Mesenchymal stem cell (in vitro differentiated cells and primary cell): ENCODE measurements around the gene TXNDC15.

Source experiments
- DNase-seq: peaks from one replicate; pipeline ENCODE4 v3.0.0-alpha.2; 2013
- H2AFZ ChIP-seq: one replicate; pipeline ENCODE4 v1.6.1; 2013; ENCODE audit warnings: low read depth, mild to moderate bottlenecking, control low read depth, inconsistent platforms, low read length, moderate library complexity
- H2AK5ac ChIP-seq: 2 replicates; pipeline ENCODE4 v1.6.1; 2013; ENCODE audit warnings: low read length, moderate library complexity, mild to moderate bottlenecking, inconsistent platforms; ENCODE audit not compliant: severe bottlenecking
- H2BK120ac ChIP-seq: one replicate; pipeline ENCODE4 v1.6.1; 2013; ENCODE audit warnings: low read depth, mild to moderate bottlenecking, inconsistent platforms, low read length, moderate library complexity
- H2BK12ac ChIP-seq, 2 experiments: one replicate each; pipeline ENCODE4 v1.6.1; 2013; ENCODE audit warnings: inconsistent platforms in 2 of 2, low read length in 2 of 2, mild to moderate bottlenecking in 2 of 2, moderate library complexity in 2 of 2, control low read depth in 1 of 2
- H2BK15ac ChIP-seq: one replicate; pipeline ENCODE4 v1.6.1; 2013; ENCODE audit warnings: mild to moderate bottlenecking, low read depth, inconsistent platforms; ENCODE audit not compliant: poor library complexity, severe bottlenecking
- H2BK5ac ChIP-seq: 2 replicates; pipeline ENCODE4 v1.6.1; 2013; ENCODE audit warnings: low read depth, mild to moderate bottlenecking, low read length, control low read depth, inconsistent platforms; ENCODE audit not compliant: poor library complexity, severe bottlenecking
- H3K14ac ChIP-seq, 2 experiments: one replicate each; pipeline ENCODE4 v1.6.1; 2013; ENCODE audit warnings: inconsistent platforms in 2 of 2, low read length in 2 of 2, control low read depth in 1 of 2, mild to moderate bottlenecking in 1 of 2, moderate library complexity in 1 of 2
- H3K18ac ChIP-seq, 2 experiments: one replicate each; pipeline ENCODE4 v1.6.1; 2013; ENCODE audit warnings: inconsistent platforms in 2 of 2, low read length in 2 of 2, control low read depth in 1 of 2, low read depth in 1 of 2, mild to moderate bottlenecking in 1 of 2
- H3K23ac ChIP-seq, 2 experiments: one replicate each; pipeline ENCODE4 v1.6.1; 2013; ENCODE audit warnings: inconsistent platforms in 2 of 2, low read length in 2 of 2, mild to moderate bottlenecking in 2 of 2, moderate library complexity in 2 of 2, control low read depth in 1 of 2
- H3K27ac ChIP-seq: 2 replicates; pipeline ENCODE4 v1.5.1; 2013; ENCODE audit warnings: mild to moderate bottlenecking, moderate library complexity, low read length, control low read depth, inconsistent platforms; ENCODE audit not compliant: poor library complexity, severe bottlenecking
- H3K27me3 ChIP-seq, 2 experiments: 2 replicates each; pipeline versions ENCODE4 v1.6.1 to v1.7.0; 2013; ENCODE audit warnings: low read length in 2 of 2, mild to moderate bottlenecking in 2 of 2, moderate library complexity in 2 of 2, control low read depth in 1 of 2, inconsistent platforms in 1 of 2; ENCODE audit not compliant: control insufficient read depth in 1 of 2, insufficient read depth in 1 of 2
- H3K36me3 ChIP-seq, 2 experiments: 2 replicates each; pipeline versions ENCODE4 v1.6.1 to v1.7.0; 2013; ENCODE audit warnings: low read length in 2 of 2, control low read depth in 1 of 2, inconsistent platforms in 1 of 2, low read depth in 1 of 2, mild to moderate bottlenecking in 1 of 2; ENCODE audit not compliant: insufficient read depth in 2 of 2, control insufficient read depth in 1 of 2
- H3K4ac ChIP-seq, 2 experiments: one replicate each; pipeline ENCODE4 v1.6.1; 2013; ENCODE audit warnings: inconsistent platforms in 2 of 2, low read length in 2 of 2, mild to moderate bottlenecking in 2 of 2, moderate library complexity in 2 of 2, control low read depth in 1 of 2, low read depth in 1 of 2
- H3K4me1 ChIP-seq: 2 replicates; pipeline ENCODE4 v1.6.1; 2013; ENCODE audit warnings: low read depth, low read length, control low read depth; ENCODE audit not compliant: control insufficient read depth, insufficient read depth
- H3K4me2 ChIP-seq: 2 replicates; pipeline ENCODE4 v1.6.1; 2013; ENCODE audit warnings: low read length, mild to moderate bottlenecking, inconsistent platforms; ENCODE audit not compliant: poor library complexity, severe bottlenecking
- H3K4me3 ChIP-seq, 2 experiments: 2 replicates each; pipeline versions ENCODE4 v1.5.1 to v1.7.0; 2013; ENCODE audit warnings: low read length in 2 of 2, mild to moderate bottlenecking in 2 of 2, control low read depth in 1 of 2, low read depth in 1 of 2; ENCODE audit not compliant: insufficient read depth in 1 of 2
- H3K79me1 ChIP-seq: replicated peaks from 2 replicates; pipeline ENCODE4 v1.6.1; 2013; ENCODE audit warnings: mild to moderate bottlenecking, control low read depth, low read length, inconsistent platforms; ENCODE audit not compliant: poor library complexity, severe bottlenecking
- H3K9ac ChIP-seq: 2 replicates; pipeline ENCODE4 v1.7.0; 2013; ENCODE audit warnings: mild to moderate bottlenecking, low read length, moderate library complexity
- H3K9me3 ChIP-seq: 2 replicates; pipeline ENCODE4 v1.7.0; 2013; ENCODE audit warnings: mild to moderate bottlenecking, low read length; ENCODE audit not compliant: control insufficient read depth
- H4K8ac ChIP-seq: one replicate; pipeline ENCODE4 v1.6.1; 2013; ENCODE audit warnings: inconsistent platforms, mild to moderate bottlenecking, low read length, moderate library complexity
- H4K91ac ChIP-seq: one replicate; pipeline ENCODE4 v1.6.1; 2013; ENCODE audit warnings: mild to moderate bottlenecking, low read length, inconsistent platforms
- WGBS: methylation state at CpG from one replicate; pipeline ENCODE4 v1.1.7; 2013; ENCODE audit warnings: mixed read lengths; 5-methylcytosine and 5-hydroxymethylcytosine counted together

The TXNDC15 gene

DNA sequence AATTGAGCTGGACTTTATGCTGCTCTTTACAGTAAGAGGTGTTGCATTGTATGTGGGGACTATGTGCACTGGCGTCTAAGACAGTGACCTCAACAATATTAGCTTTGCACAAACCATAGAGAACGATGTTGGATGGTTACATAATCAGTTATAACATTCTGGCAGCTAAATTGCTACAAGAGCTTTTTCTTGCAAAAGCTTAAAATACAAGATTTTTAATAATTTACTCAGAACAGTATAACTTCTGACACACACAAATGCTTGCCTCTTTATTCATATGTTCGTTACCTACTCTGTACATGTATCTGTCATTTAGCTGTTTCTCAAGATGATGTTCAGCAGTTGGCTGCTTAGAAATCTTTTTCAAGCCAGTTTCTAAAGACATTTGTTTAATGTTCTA, 16.8 kb upstream of the TXNDC15 start:
- peaks cover 6% of the 10 kb centered on the region for H3K79me1 ChIP-seq
- H3K9me3 ChIP-seq = no peaks in the 10 kb centered on the region
- H3K4ac ChIP-seq = no peak overlapping the region
- no peak overlapping the region for H2AFZ ChIP-seq
- DNase-seq = no peak
- no peak overlapping the region for H3K9ac ChIP-seq
- H2BK120ac ChIP-seq = no peak overlapping the region
- H3K14ac ChIP-seq = no peak overlapping the region
- no peak overlapping the region for H2BK12ac ChIP-seq
- no peak overlapping the region for H4K91ac ChIP-seq
- H2AK5ac ChIP-seq = no peak overlapping the region
- no CpG with 5 or more reads among the region's 3 CpGs for WGBS
- H2BK5ac ChIP-seq = no peak overlapping the region
- no peak overlapping the region for H3K18ac ChIP-seq
- peak overlapping the region in 1 of 2 experiments; percentile 90 for H3K23ac ChIP-seq
- no peaks in the 10 kb centered on the region for H3K4me1 ChIP-seq
- no peak overlapping the region for H3K4me3 ChIP-seq
- no peak overlapping the region for H3K4me2 ChIP-seq
- H4K8ac ChIP-seq = no peak overlapping the region
- H3K36me3 ChIP-seq = peaks cover 33 to 82% of the 10 kb centered on the region in 2 experiments
- H2BK15ac ChIP-seq = no peak overlapping the region
- no peak overlapping the region for H3K27ac ChIP-seq
- no peaks in the 10 kb centered on the region for H3K27me3 ChIP-seq

DNA sequence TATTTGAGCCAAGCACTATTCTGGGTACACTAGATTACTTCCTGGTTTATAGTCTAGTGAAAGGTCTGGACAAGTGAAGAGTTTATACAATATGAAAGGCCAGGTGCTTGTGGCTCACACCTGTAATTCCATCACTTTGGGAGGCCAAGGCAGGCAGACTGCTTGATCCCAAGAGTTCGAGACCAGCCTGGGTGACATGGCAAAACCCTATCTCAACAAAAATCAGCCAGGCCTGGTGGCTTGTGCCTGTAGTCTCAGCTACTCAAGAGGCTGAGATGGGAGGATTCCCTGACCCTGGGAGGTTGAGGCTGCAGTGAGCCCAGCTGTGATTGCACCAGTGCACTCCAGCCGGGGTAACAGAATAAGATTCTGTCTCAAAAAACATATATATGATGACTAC, 9.5 kb upstream of the TXNDC15 start:
- no peaks in the 10 kb centered on the region for H3K9me3 ChIP-seq
- no peak overlapping the region for H2AFZ ChIP-seq
- WGBS = 100% methylated on average over 1 of the region's 2 CpGs
- no peak for DNase-seq
- H3K4ac ChIP-seq = no peak overlapping the region
- H3K4me2 ChIP-seq = no peak overlapping the region
- no peak overlapping the region for H3K18ac ChIP-seq
- H3K4me1 ChIP-seq = no peaks in the 10 kb centered on the region
- no peak overlapping the region for H2BK120ac ChIP-seq
- H3K23ac ChIP-seq = no peak overlapping the region
- no peak overlapping the region for H3K4me3 ChIP-seq
- H4K91ac ChIP-seq = no peak overlapping the region
- H3K27ac ChIP-seq = no peak overlapping the region
- no peak overlapping the region for H3K14ac ChIP-seq
- H2BK12ac ChIP-seq = no peak overlapping the region
- H3K79me1 ChIP-seq = peaks cover 3% of the 10 kb centered on the region
- no peak overlapping the region for H2BK15ac ChIP-seq
- no peak overlapping the region for H3K9ac ChIP-seq
- no peak overlapping the region for H2BK5ac ChIP-seq
- H3K36me3 ChIP-seq = peaks cover 32 to 39% of the 10 kb centered on the region in 2 experiments
- no peak overlapping the region for H4K8ac ChIP-seq
- H2AK5ac ChIP-seq = no peak overlapping the region
- no peaks in the 10 kb centered on the region for H3K27me3 ChIP-seq

- Histone ChIP-seq H3K79me1 (peaks cover 19% of the 10 kb centered on the region), H4K8ac (peak overlapping the region; percentile 92), H2AK5ac (peak overlapping the region; percentile 26), H2BK12ac (no peak overlapping the region), H3K14ac (no peak overlapping the region), H2AFZ (no peak overlapping the region), H2BK15ac (no peak overlapping the region), H2BK120ac (no peak overlapping the region), H3K4me2 (no peak overlapping the region), H2BK5ac (no peak overlapping the region), H3K4me1 (peaks cover 6% of the 10 kb centered on the region), H3K27ac (no peak overlapping the region), H3K18ac (no peak overlapping the region), H3K23ac (no peak overlapping the region), H3K4me3 (peak overlapping the region in 1 of 2 experiments; percentile 94), H3K9me3 (no peaks in the 10 kb centered on the region), H3K4ac (peak overlapping the region in 1 of 2 experiments; percentile 47), H3K27me3 (no peaks in the 10 kb centered on the region), H3K36me3 (peaks cover 0 to 9% of the 10 kb centered on the region in 2 experiments), H4K91ac (no peak overlapping the region), H3K9ac (peak overlapping the region; percentile 91)
- no peak for DNase-seq
- WGBS = 100% methylated on average over 4 of the region's 6 CpGs
These were observed 677 bp upstream of the TXNDC15 start for GRCh38 chr5:134873494-134873893.

GRCh38 chr5:134874831-134875655, 872 bp downstream of the TXNDC15 start:
- no peaks in the 10 kb centered on the region for H3K27me3 ChIP-seq
- no peak overlapping the region for H4K91ac ChIP-seq
- peak overlapping the region; percentile 99 for H4K8ac ChIP-seq
- H3K79me1 ChIP-seq = peaks cover 26% of the 10 kb centered on the region
- DNase-seq = peak; percentile 89
- peak overlapping the region; percentile 94 for H2BK15ac ChIP-seq
- H3K23ac ChIP-seq = peak overlapping the region in 1 of 2 experiments; percentile 83
- peak overlapping the region in 1 of 2 experiments; percentile 90 for H3K14ac ChIP-seq
- peaks cover 0 to 9% of the 10 kb centered on the region in 2 experiments for H3K36me3 ChIP-seq
- H3K9me3 ChIP-seq = no peaks in the 10 kb centered on the region
- peak overlapping the region; percentile 68 for H3K4me2 ChIP-seq
- no peak overlapping the region for H2BK120ac ChIP-seq
- peaks cover 6% of the 10 kb centered on the region for H3K4me1 ChIP-seq
- H3K4me3 ChIP-seq = peak overlapping the region; percentile 90 to 94
- H2AK5ac ChIP-seq = no peak overlapping the region
- peak overlapping the region; percentile 91 to 100 for H3K18ac ChIP-seq
- H3K27ac ChIP-seq = peak overlapping the region; percentile 73
- peak overlapping the region; percentile 30 to 93 for H3K4ac ChIP-seq
- H2BK12ac ChIP-seq = no peak overlapping the region
- 5% methylated on average over 18 of the region's 20 CpGs for WGBS
- H2BK5ac ChIP-seq = peak overlapping the region; percentile 68
- peak overlapping the region; percentile 91 for H3K9ac ChIP-seq
- peak overlapping the region; percentile 88 for H2AFZ ChIP-seq
